ENCODE data around the gene LILRA1.

Gene LILRA1

GRCh38 chr19:54600212-54600611 is 6.8 kb downstream of the LILRA1 start:
- Mint-ChIP-seq H3K36me3 (ENCODE audit: low read depth) (no peaks in the 10 kb centered on the region), H3K27ac (no peak overlapping the region), H3K9me3 (peaks cover 47% of the 10 kb centered on the region), H3K4me1 (no peaks in the 10 kb centered on the region), H3K27me3 (ENCODE audit: low read depth) (no peaks in the 10 kb centered on the region), H3K4me3 (no peak overlapping the region)
- no peak for TF ChIP-seq CTCF (IDR thresholded peaks at IDR 0.05; ENCODE audit: unreplicated experiment in 3 of 3)

DNA sequence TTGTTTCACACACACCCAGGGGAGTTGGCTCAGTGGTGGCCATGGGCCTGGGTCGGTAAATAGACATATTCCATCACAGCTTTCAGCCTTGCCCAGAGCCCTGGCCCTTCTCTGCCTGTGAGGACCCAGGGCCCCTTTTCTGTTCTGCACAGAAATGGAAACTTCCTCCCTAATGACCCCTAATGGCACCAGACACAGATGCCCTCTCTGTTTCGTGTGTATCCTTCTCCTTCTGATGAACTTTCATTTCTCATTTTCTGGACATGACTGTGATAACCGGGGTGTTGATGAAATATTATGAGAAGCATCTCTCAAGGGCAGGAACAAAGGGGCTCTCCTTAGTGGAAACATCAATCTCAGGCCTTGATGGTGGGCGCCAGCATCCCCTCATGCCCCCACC is 12.8 kb downstream of the LILRA1 start:
- no peak for TF ChIP-seq CTCF (IDR thresholded peaks at IDR 0.05; ENCODE audit: unreplicated experiment in 3 of 3)

GRCh38 chr19:54606891-54607784 is 13.7 kb downstream of the LILRA1 start:
- H3K27ac Mint-ChIP-seq, result no peak overlapping the region

More for the DNA sequence above, 12.8 kb downstream of the LILRA1 start:
- H3K4me1 Mint-ChIP-seq, result no peaks in the 10 kb centered on the region
- no peak overlapping the region for H3K27ac Mint-ChIP-seq
- no peaks in the 10 kb centered on the region for H3K27me3 Mint-ChIP-seq (ENCODE audit: low read depth)
- H3K36me3 Mint-ChIP-seq (ENCODE audit: low read depth), result no peaks in the 10 kb centered on the region
- peaks cover 67% of the 10 kb centered on the region for H3K9me3 Mint-ChIP-seq
- H3K4me3 Mint-ChIP-seq, result no peak overlapping the region

GRCh38 chr19:54607785-54608150 is 14.3 kb downstream of the LILRA1 start:
- Mint-ChIP-seq H3K27ac (no peak overlapping the region), H3K4me3 (no peak overlapping the region), H3K27me3 (ENCODE audit: low read depth) (no peaks in the 10 kb centered on the region), H3K4me1 (no peaks in the 10 kb centered on the region), H3K36me3 (ENCODE audit: low read depth) (no peaks in the 10 kb centered on the region), H3K9me3 (peaks cover 62% of the 10 kb centered on the region)
- no peak for TF ChIP-seq CTCF (IDR thresholded peaks at IDR 0.05; ENCODE audit: unreplicated experiment in 3 of 3)

More at GRCh38 chr19:54606891-54607784, 13.7 kb downstream of the LILRA1 start:
- Mint-ChIP-seq H3K4me3 (no peak overlapping the region), H3K9me3 (peaks cover 67% of the 10 kb centered on the region), H3K4me1 (no peaks in the 10 kb centered on the region), H3K27me3 (ENCODE audit: low read depth) (no peaks in the 10 kb centered on the region), H3K36me3 (ENCODE audit: low read depth) (no peaks in the 10 kb centered on the region)
- TF ChIP-seq CTCF (IDR thresholded peaks at IDR 0.05; ENCODE audit: unreplicated experiment in 3 of 3), result no peak

- Mint-ChIP-seq H3K4me1 (no peaks in the 10 kb centered on the region), H3K27ac (no peak overlapping the region), H3K9me3 (peaks cover 59% of the 10 kb centered on the region), H3K36me3 (ENCODE audit: low read depth) (no peaks in the 10 kb centered on the region), H3K27me3 (ENCODE audit: low read depth) (no peaks in the 10 kb centered on the region), H3K4me3 (no peak overlapping the region)
- TF ChIP-seq CTCF (IDR thresholded peaks at IDR 0.05; ENCODE audit: unreplicated experiment in 3 of 3), result no peak
These were observed 14.8 kb downstream of the LILRA1 start for GRCh38 chr19:54608205-54608604.

- no peaks in the 10 kb centered on the region for H3K36me3 Mint-ChIP-seq (ENCODE audit: low read depth)
- peaks cover 61% of the 10 kb centered on the region for H3K9me3 Mint-ChIP-seq
- H3K27ac Mint-ChIP-seq, result no peak overlapping the region
- H3K27me3 Mint-ChIP-seq (ENCODE audit: low read depth), result no peaks in the 10 kb centered on the region
- no peak for TF ChIP-seq CTCF (IDR thresholded peaks at IDR 0.05; ENCODE audit: unreplicated experiment in 3 of 3)
- no peaks in the 10 kb centered on the region for H3K4me1 Mint-ChIP-seq
- H3K4me3 Mint-ChIP-seq, result no peak overlapping the region
These were observed 15.4 kb downstream of the LILRA1 start for GRCh38 chr19:54608792-54609191.

All from nephron (organoid).